B cell (primary cell): ENCODE data around the gene RSL24D1. TPM values are rescaled to one million over a fixed set of nuclear protein-coding genes. Genes with fewer than 3 reads are reported as not detected.

Experiments
- ATAC-seq: fragments of 200-7000 bp; cut with Tn5 transposase; one replicate; pipeline ENCODE4 v1.10.0; 2021; ENCODE audit warnings: low read depth, mild to moderate bottlenecking, moderate number of reproducible peaks, moderate library complexity
- CTCF ChIA-PET: fragments of 350-600 bp; sonication (Branson Sonifier 250); formaldehyde crosslinking; loops from one replicate; lab custom pipeline; 2021; ENCODE audit warnings: antibody characterized with exemption, inconsistent platforms; lab: Charles Lee
- POLR2A ChIA-PET: fragments of 350-600 bp; sonication (Branson Sonifier 250); formaldehyde crosslinking; loops from one replicate; lab custom pipeline; 2021; ENCODE audit warnings: antibody characterized with exemption; lab: Charles Lee
- DNase-seq: peaks from one replicate; pipeline ENCODE4 v3.0.0; 2013
- H2AFZ ChIP-seq: 2 replicates; pipeline ENCODE4 v1.6.1; 2012; ENCODE audit warnings: mild to moderate bottlenecking, low read depth, low read length; ENCODE audit not compliant: insufficient read depth, poor library complexity, severe bottlenecking
- H3K27ac ChIP-seq, 2 donors: 1 replicate in 1 of 2; 2 replicates in 1 of 2; pipeline ENCODE4 v1.5.1; 2012 to 2013; ENCODE audit warnings: low read length in 2 of 2, mild to moderate bottlenecking in 2 of 2, moderate library complexity in 1 of 2
- H3K27me3 ChIP-seq, 4 experiments: fragments of 200-600 bp in 1 of 4; sonication (generic) in 1 of 4; replicated peaks in 1 of 4; 1 replicate in 2 of 4; 2 replicates in 2 of 4; pipeline versions ENCODE4 v1.6.1 to v1.7.0; 2013 to 2016; ENCODE audit warnings: low read length in 3 of 4, mild to moderate bottlenecking in 2 of 4, mixed read lengths in 1 of 4, moderate library complexity in 1 of 4; ENCODE audit not compliant: insufficient read depth in 4 of 4, control insufficient read depth in 3 of 4; ENCODE audit errors: control extremely low read depth in 1 of 4
- H3K36me3 ChIP-seq, 2 experiments: replicated peaks in 1 of 2; 1 replicate in 1 of 2; 2 replicates in 1 of 2; pipeline versions ENCODE4 v1.6.1 to v1.7.1; 2013; ENCODE audit warnings: low read length in 1 of 2; ENCODE audit not compliant: insufficient read depth in 2 of 2, control insufficient read depth in 1 of 2; ENCODE audit errors: control extremely low read depth in 1 of 2, extremely low read depth in 1 of 2
- H3K4me1 ChIP-seq, 2 donors: fragments of 200-600 bp in 1 of 2; sonication (generic) in 1 of 2; 1 replicate in 1 of 2; 2 replicates in 1 of 2; pipeline versions ENCODE4 v1.5.1 to v1.6.1; 2013 to 2017; ENCODE audit warnings: low read length in 2 of 2; ENCODE audit not compliant: control insufficient read depth in 2 of 2, insufficient read depth in 2 of 2
- H3K4me2 ChIP-seq: replicated peaks from 2 replicates; pipeline ENCODE3; 2012; ENCODE audit warnings: mild to moderate bottlenecking, low read depth, low read length; ENCODE audit not compliant: poor library complexity, severe bottlenecking
- H3K4me3 ChIP-seq, 5 experiments: fragments of 200-600 bp in 1 of 5; sonication (generic) in 1 of 5; 1 replicate in 3 of 5; 2 replicates in 2 of 5; pipeline versions ENCODE4 v1.5.1 to v1.7.0; 2011 to 2016; ENCODE audit warnings: low read length in 4 of 5, mild to moderate bottlenecking in 4 of 5, low read depth in 2 of 5, control low read depth in 1 of 5, moderate library complexity in 1 of 5; ENCODE audit not compliant: insufficient read depth in 1 of 5; ENCODE audit errors: control extremely low read depth in 1 of 5, extremely low read depth in 1 of 5
- H3K79me2 ChIP-seq: fragments of 200-600 bp; sonication (generic); one replicate; pipeline ENCODE4 v1.6.0; 2016; ENCODE audit warnings: low read length; ENCODE audit not compliant: control insufficient read depth, insufficient read depth
- H3K9ac ChIP-seq: fragments of 200-600 bp; sonication (generic); 2 replicates; pipeline ENCODE4 v1.6.1; 2017; ENCODE audit warnings: mild to moderate bottlenecking, low read length, moderate library complexity
- H3K9me3 ChIP-seq, 3 donors: one replicate each; pipeline versions ENCODE4 v1.6.1 to v1.7.1; 2013; ENCODE audit warnings: low read length in 2 of 3; ENCODE audit not compliant: control insufficient read depth in 2 of 3, insufficient read depth in 1 of 3; ENCODE audit errors: control extremely low read depth in 1 of 3
- H4K20me1 ChIP-seq: 2 replicates; pipeline ENCODE4 v1.6.0; 2012; ENCODE audit warnings: mild to moderate bottlenecking, low read length; ENCODE audit not compliant: insufficient read depth, control insufficient read depth, poor library complexity, severe bottlenecking
- H3K27ac Mint-ChIP-seq: one replicate; pipeline ENCODE4 v1.8.0; 2021; ENCODE audit warnings: mixed read lengths
- H3K27me3 Mint-ChIP-seq: one replicate; pipeline ENCODE4 v1.8.0; 2021; ENCODE audit warnings: mixed read lengths
- H3K4me1 Mint-ChIP-seq: one replicate; pipeline ENCODE4 v1.8.0; 2021; ENCODE audit warnings: mixed read lengths
- H3K4me3 Mint-ChIP-seq: one replicate; pipeline ENCODE4 v1.8.0; 2021; ENCODE audit warnings: mixed read lengths
- H3K9me3 Mint-ChIP-seq: one replicate; pipeline ENCODE4 v1.8.0; 2022; ENCODE audit warnings: mixed read lengths; ENCODE audit not compliant: insufficient read depth
- EZH2 ChIP-seq: IDR thresholded peaks from 2 replicates; pipeline ENCODE4 v1.6.1; 2012; ENCODE audit warnings: borderline replicate concordance, low read depth, mild to moderate bottlenecking, moderate library complexity, low read length; ENCODE audit not compliant: insufficient read depth, poor library complexity, severe bottlenecking
- WGBS: methylation state at CpG from one replicate; pipeline ENCODE4 v1.1.5; 2013; ENCODE audit warnings: missing lambda C conversion rate; ENCODE audit not compliant: insufficient coverage; 5-methylcytosine and 5-hydroxymethylcytosine counted together
- intact Hi-C: fragments of 100-400 bp; cut with micrococcal nuclease; formaldehyde crosslinking; loops from one replicate; pipeline ENCODE4 v1.10.0; 2022
- polyA plus RNA-seq: library from polyadenylated mRNA; depleted of rRNA; stranded (reverse); fragments of >200 nt; gene quantifications from 2 replicates; pipeline ENCODE4 v1.2.3, GENCODE V29; 2012
- total RNA-seq, 2 donors: library from RNA; stranded (reverse); fragments of 120-200 nt in 1 of 2; gene quantifications; 1 replicate in 1 of 2; 2 replicates in 1 of 2; pipeline versions ENCODE4 v1.2.3 to v1.2.4, GENCODE V29; 2013 to 2022
- TF ChIP-seq, protein P1 (sequence below): fragments of 200-600 bp; IDR thresholded peaks from one replicate; pipeline ENCODE4 v1.8.0; 2022; ENCODE audit warnings: antibody characterized with exemption, mild to moderate bottlenecking

Gene RSL24D1
- total and polyA plus RNA-seq, 2 donors (not counting 1 experiment from before 2014, with no cell fraction given): 25.2 to 80.7 TPM

DNA sequence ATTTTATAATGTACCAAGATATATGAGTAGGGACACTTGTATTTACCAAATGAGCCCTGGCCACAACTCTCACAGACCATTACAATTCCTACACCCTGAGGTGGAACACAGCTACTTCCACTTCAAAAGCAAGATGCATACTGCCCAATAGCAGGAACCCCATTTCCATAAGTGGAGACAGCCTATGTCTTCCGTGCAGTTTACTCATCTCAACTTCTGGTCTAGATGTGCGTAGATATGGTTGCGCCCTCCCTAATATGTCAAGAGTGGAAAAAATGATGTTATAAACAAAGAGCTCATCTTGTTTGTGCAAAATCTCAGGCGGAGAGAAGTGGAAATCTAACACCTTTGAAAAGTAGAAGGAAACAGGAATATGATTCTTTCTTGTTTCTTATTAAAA lies 48.3 kb upstream of the RSL24D1 start:
- TF ChIP-seq, protein P1, sequence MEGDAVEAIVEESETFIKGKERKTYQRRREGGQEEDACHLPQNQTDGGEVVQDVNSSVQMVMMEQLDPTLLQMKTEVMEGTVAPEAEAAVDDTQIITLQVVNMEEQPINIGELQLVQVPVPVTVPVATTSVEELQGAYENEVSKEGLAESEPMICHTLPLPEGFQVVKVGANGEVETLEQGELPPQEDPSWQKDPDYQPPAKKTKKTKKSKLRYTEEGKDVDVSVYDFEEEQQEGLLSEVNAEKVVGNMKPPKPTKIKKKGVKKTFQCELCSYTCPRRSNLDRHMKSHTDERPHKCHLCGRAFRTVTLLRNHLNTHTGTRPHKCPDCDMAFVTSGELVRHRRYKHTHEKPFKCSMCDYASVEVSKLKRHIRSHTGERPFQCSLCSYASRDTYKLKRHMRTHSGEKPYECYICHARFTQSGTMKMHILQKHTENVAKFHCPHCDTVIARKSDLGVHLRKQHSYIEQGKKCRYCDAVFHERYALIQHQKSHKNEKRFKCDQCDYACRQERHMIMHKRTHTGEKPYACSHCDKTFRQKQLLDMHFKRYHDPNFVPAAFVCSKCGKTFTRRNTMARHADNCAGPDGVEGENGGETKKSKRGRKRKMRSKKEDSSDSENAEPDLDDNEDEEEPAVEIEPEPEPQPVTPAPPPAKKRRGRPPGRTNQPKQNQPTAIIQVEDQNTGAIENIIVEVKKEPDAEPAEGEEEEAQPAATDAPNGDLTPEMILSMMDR: no peak
- no peak for TF ChIP-seq EZH2
- no CpG with 5 or more reads among the region's 4 CpGs for WGBS
- no peak overlapping the region for H3K27ac Mint-ChIP-seq
- intact Hi-C loops: no loop called here
- H3K4me3 Mint-ChIP-seq: no peak overlapping the region
- DNase-seq (no peak), ATAC-seq (no peak)
- H3K27me3 Mint-ChIP-seq: no peaks in the 10 kb centered on the region
- no peak overlapping the region for H3K27ac ChIP-seq
- peaks cover 3% of the 10 kb centered on the region for H3K9me3 Mint-ChIP-seq
- no peak overlapping the region for H2AFZ ChIP-seq
- CTCF ChIA-PET: no interaction called here
- H3K36me3 ChIP-seq: peaks cover 0 to 6% of the 10 kb centered on the region in 2 experiments
- H3K4me2 ChIP-seq: no peak overlapping the region
- POLR2A ChIA-PET: no interaction called here
- peaks cover 17% of the 10 kb centered on the region for H3K4me1 Mint-ChIP-seq
- no peak overlapping the region for H3K4me3 ChIP-seq
- H3K27me3 ChIP-seq: no peaks in the 10 kb centered on the region
- no peaks in the 10 kb centered on the region for H4K20me1 ChIP-seq
- H3K9me3 ChIP-seq: no peaks in the 10 kb centered on the region
- H3K9ac ChIP-seq: no peak overlapping the region
- no peaks in the 10 kb centered on the region for H3K4me1 ChIP-seq
- H3K79me2 ChIP-seq: peaks cover 51% of the 10 kb centered on the region

DNA sequence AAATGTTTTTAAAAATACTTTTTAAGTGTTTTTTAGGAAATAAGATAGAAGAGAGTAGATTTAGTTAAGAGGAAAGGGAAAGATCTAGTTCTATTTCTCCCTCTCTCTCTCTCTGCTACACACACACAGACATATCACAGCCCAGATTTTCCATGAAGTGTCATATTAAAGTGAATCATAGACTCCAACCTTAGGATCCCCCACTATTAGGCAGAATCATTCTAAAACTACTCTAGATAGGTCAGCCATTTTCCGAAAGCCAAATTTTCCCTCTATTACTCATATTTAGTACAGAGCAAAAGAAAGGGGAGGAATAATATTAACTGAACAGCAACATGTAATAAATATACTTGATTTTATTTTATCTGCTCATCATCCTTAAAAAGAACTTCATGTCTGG lies 45.1 kb upstream of the RSL24D1 start:
- WGBS: no CpG with 5 or more reads among the region's 1 CpG
- ChIA-PET POLR2A (no interaction called here), CTCF (no interaction called here)
- TF ChIP-seq, protein P1: no peak
- TF ChIP-seq EZH2: no peak
- Histone ChIP-seq H3K4me2 (no peak overlapping the region), H3K4me3 (no peak overlapping the region), H3K79me2 (peaks cover 27% of the 10 kb centered on the region), H2AFZ (no peak overlapping the region), H3K27ac (no peak overlapping the region), H3K9me3 (no peaks in the 10 kb centered on the region), H4K20me1 (no peaks in the 10 kb centered on the region), H3K27me3 (no peaks in the 10 kb centered on the region), H3K4me1 (no peaks in the 10 kb centered on the region), H3K36me3 (no peaks in the 10 kb centered on the region), H3K9ac (no peak overlapping the region)
- DNase-seq (no peak), ATAC-seq (no peak)
- Mint-ChIP-seq H3K4me3 (no peak overlapping the region), H3K4me1 (peaks cover 10% of the 10 kb centered on the region), H3K27ac (no peak overlapping the region), H3K9me3 (no peaks in the 10 kb centered on the region), H3K27me3 (no peaks in the 10 kb centered on the region)
- intact Hi-C loops: no loop called here
